ENCODE measurements around the gene PSD2.

Gene PSD2

DNA sequence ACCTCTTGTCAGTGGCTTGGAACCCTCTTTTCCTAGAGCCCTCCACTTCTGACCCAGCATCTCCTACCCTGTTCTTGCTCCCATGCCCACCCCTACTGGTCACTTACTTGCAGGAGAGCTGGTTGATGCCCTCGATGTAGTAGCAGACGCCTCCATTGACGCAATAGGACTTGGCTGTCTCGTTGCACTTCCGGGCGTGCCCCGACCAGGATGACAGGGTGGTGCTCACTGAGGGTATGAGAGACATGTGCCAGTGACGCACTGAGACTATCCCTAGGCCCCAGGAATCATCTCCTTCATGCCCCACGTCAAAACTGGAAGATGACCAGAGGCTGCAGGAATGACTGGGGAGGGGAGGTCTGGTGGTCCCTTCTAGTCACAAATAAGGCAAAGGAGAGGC is 76.0 kb downstream of the PSD2 start:
- Mint-ChIP-seq H3K27ac (no peak overlapping the region), H3K4me3 (no peak overlapping the region), H3K36me3 (ENCODE audit: low read depth) (no peaks in the 10 kb centered on the region), H3K4me1 (ENCODE audit: low read depth) (peaks cover 1% of the 10 kb centered on the region), H3K9me3 (peaks cover 4% of the 10 kb centered on the region), H3K27me3 (peaks cover 8% of the 10 kb centered on the region)

DNA sequence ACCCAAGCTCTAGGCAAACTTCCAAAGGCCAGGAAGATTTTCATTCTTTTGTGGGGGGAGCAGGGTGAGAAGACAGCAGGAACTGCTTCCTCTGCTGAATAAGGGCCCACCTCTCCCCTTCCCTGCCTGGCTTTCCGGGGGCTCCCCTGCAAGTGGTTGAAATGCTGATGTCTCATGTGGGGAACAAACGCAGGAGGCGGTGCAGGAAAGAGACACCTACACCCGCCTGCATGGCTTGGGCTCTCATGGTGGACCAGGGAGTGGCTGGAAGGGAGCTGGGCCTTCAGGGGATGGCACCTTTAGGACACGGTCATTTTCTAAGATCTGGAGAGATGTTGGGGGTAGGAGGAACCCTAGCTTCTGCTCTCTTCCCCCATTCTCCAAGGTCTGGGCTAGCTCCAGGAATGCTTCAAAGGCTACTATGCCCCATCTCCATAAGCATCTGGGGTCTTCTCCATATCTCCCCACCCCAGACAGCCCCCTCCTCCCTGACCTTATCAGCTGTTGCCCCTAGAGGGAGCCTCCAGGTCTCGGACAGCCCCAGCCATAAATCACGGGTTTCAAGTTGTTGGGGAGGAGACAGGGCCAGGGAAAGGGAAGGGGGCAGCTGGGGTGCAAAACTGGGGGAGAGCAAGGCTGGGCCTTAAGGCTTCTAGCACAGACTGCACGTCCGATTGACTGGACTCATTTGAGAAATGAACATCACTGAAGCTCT is 76.6 kb downstream of the PSD2 start:
- no peaks in the 10 kb centered on the region for H3K36me3 Mint-ChIP-seq (ENCODE audit: low read depth)
- H3K9me3 Mint-ChIP-seq = peaks cover 4% of the 10 kb centered on the region
- peaks cover 5% of the 10 kb centered on the region for H3K4me1 Mint-ChIP-seq (ENCODE audit: low read depth)
- peaks cover 8% of the 10 kb centered on the region for H3K27me3 Mint-ChIP-seq
- no peak overlapping the region for H3K4me3 Mint-ChIP-seq
- H3K27ac Mint-ChIP-seq = no peak overlapping the region

DNA sequence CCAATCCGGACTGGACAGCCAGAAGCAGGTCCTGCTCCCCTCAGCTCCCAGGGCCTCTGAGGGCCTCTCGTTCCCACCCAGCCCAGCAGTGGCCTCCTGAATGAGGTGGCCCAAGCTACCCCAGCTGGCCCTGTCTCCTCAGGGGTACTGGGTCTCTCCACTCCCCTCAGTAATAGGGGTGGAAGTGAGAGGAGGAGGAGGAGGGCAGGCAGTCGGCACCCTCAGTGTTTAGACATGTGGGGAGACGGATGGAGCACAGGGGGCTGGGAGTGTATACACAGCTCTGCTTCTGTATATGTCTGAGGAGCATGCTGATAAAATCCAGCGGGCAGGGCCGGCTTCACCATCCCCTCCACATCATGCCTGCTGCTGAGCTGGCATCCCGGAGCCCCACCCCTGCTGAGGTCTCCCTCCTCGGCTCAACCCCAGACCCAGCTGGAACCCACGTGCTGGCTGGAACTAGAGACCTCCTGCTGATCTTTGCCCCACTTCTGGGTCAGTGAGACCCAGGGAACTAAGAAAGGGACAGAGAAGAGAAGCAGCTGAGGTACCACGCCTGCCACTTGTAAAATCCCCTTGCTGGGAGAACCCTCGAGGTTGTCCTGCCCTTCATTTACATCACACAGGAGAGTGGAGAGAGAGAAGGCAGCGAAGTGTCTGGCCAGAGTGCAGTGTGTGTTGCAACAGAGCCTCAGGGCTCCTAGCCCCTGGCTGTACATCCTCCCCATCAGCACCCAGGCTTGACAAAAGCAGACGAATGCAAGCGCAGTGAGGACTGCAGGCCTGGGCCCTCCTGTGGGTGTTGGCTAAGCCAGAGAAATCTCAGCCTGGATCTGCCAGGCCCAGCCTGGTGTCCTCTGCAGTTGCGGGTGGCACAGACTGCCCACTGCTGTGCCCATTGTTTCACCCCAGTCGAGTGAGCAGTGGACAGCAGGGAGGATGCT is 77.5 kb downstream of the PSD2 start:
- H3K36me3 Mint-ChIP-seq (ENCODE audit: low read depth) = no peaks in the 10 kb centered on the region
- H3K4me1 Mint-ChIP-seq (ENCODE audit: low read depth) = peaks cover 5% of the 10 kb centered on the region
- H3K27me3 Mint-ChIP-seq = peaks cover 8% of the 10 kb centered on the region
- H3K4me3 Mint-ChIP-seq = no peak overlapping the region
- no peak overlapping the region for H3K27ac Mint-ChIP-seq
- H3K9me3 Mint-ChIP-seq = peaks cover 4% of the 10 kb centered on the region

DNA sequence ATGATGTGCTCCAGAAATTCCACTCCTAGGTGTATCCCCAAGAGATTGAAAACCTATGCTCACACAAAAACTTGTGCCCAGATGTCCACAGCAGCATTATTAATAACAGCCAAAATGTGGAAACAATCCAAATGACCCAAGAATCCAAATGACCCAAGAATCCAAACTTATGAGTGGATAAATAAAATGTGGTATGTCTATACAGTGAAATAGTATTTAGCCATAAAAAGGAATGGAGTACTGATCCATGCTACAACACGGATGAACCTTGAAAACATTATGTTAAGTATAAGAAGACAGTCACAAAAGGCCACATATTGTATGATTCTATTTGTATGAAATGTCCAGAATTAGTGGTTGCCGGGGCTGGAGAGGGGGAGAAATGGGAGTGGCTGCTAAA is 80.3 kb downstream of the PSD2 start:
- Mint-ChIP-seq H3K27me3 (peaks cover 8% of the 10 kb centered on the region), H3K4me3 (no peak overlapping the region), H3K4me1 (ENCODE audit: low read depth) (peaks cover 5% of the 10 kb centered on the region), H3K27ac (no peak overlapping the region), H3K36me3 (ENCODE audit: low read depth) (no peaks in the 10 kb centered on the region), H3K9me3 (peaks cover 4% of the 10 kb centered on the region)

DNA sequence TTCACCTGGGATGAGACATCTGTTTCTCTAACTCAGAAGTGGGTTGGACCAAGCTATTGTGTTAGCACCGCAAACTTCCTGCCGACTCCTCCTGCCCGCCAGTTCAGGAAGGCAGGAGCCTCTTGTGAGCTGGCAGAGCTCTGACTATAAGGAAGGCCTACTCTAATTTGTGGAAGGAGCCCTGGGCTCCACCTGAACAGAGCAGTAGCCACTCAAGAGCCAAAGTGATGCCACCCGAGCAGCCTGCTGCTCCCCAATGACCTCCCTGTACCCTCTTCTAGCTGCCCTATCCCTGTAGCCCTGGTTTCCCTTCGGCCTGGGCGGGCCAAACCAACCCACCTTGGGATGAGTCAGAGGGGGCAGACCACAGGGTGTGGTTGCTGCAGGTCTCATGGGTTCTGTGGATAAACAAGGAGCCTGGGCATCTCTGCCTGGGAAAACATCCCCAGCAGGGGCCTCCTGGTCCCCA is 81.6 kb downstream of the PSD2 start:
- Mint-ChIP-seq H3K4me3 (no peak overlapping the region), H3K4me1 (ENCODE audit: low read depth) (peaks cover 5% of the 10 kb centered on the region), H3K36me3 (ENCODE audit: low read depth) (no peaks in the 10 kb centered on the region), H3K9me3 (peaks cover 4% of the 10 kb centered on the region), H3K27ac (no peak overlapping the region), H3K27me3 (peaks cover 8% of the 10 kb centered on the region)

DNA sequence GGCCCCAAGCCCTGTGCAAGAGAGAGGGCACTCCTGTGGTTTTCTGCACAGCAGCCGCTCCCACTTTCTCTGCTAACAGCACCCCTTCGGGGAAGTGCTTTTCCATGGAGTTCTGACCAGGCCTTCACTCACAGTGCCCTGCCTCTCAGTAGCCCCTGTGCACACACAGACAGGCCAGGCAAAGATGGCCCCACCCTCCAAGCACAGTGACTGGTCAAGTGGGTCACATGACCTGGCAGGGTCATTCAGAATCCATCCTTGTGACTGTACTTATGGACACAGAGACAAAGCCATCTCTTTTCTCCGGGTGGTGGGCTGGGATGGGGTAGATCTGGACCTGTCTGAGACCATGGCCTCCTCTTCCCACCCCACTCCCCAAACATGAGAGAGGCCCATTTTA is 82.5 kb downstream of the PSD2 start:
- peaks cover 4% of the 10 kb centered on the region for H3K9me3 Mint-ChIP-seq
- H3K27ac Mint-ChIP-seq = no peak overlapping the region
- peaks cover 8% of the 10 kb centered on the region for H3K27me3 Mint-ChIP-seq
- no peaks in the 10 kb centered on the region for H3K36me3 Mint-ChIP-seq (ENCODE audit: low read depth)
- no peak overlapping the region for H3K4me3 Mint-ChIP-seq
- peaks cover 5% of the 10 kb centered on the region for H3K4me1 Mint-ChIP-seq (ENCODE audit: low read depth)

DNA sequence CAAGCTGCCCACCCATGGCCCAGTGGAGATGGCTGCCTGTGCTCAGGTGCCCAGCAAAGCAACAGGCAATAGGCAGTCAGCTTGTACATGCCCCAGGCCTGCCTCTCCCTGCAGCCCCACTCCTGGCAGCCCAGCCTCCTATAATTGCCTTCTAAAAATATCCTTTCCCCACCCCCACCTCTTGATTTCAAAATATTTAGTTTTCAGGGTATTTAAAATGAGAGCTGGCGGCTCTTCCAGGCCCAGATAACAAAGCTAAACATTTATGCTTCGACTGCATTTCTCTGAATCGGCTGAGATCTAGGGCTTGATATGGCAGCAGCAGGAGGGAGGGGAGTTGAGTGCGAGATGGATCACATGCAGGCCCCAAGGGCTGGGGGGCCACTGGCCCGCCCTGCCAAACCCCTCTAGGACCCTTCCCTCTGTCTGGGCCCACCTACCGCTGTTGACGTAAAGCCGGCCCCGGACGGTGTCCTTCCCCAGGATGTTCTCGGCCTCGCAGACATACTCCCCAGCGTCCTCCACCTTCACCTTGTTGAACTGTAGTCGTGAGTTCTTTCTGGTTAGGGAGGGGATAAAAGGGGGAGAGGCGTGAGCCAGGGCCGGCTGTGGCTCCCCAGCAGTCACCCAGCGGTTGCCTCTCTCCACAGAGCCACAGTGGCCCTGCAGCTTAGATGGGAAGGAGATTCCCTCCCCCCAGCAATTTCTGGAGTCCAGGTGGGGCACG is 85.0 kb downstream of the PSD2 start:
- Mint-ChIP-seq H3K36me3 (ENCODE audit: low read depth) (no peaks in the 10 kb centered on the region), H3K27ac (no peak overlapping the region), H3K4me3 (no peak overlapping the region), H3K4me1 (ENCODE audit: low read depth) (peaks cover 5% of the 10 kb centered on the region), H3K27me3 (no peaks in the 10 kb centered on the region), H3K9me3 (peaks cover 4% of the 10 kb centered on the region)

DNA sequence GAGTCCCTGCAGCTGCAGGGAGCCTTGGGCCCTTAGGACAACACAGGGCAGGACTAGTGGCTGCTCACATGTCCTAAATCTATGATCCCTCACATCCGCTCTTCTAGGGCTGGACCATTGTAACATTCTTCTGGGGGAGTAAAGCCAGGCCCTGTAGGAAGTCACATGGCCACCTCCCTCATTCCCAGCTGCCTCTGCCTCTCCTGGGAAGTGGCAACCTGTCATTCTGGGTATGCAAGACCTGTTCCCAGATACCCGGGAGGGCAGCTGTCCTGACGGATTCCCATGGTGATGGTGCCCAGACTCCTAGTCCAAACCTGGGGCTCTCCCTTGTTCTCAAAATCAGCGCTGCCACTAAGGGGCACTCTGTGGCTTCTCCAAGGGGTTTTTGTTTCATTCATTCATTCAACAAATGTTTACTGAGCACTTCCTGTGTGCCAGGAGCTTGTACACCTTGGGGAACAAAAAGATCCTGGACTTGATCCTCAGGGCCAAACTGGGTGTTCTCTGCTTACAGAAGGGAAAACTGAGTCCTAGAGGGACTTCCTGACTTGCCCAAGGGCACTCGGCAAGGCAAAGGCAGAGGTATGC is 85.6 kb downstream of the PSD2 start:
- peaks cover 5% of the 10 kb centered on the region for H3K4me1 Mint-ChIP-seq (ENCODE audit: low read depth)
- H3K27ac Mint-ChIP-seq = no peak overlapping the region
- no peak overlapping the region for H3K4me3 Mint-ChIP-seq
- H3K27me3 Mint-ChIP-seq = no peaks in the 10 kb centered on the region
- H3K36me3 Mint-ChIP-seq (ENCODE audit: low read depth) = no peaks in the 10 kb centered on the region
- H3K9me3 Mint-ChIP-seq = no peaks in the 10 kb centered on the region

DNA sequence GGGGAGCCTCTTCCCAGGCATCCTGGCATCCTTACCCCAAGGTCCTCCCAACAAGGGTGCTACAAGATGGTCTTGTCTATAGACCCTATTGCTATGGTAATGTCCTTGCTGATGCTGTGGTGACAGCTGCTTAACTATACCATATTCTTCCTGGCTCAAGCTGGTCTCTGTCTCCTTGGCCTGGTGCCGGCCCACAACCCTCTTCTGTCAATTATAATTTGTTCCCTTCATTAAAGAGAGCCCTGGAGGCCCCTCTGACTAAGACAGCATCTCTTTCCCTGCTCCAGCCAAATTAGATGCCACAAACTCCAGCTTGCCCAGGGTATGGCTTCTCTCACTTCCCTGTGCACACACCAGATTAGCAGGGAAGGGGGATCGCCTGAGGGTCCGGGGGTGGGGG is 86.7 kb downstream of the PSD2 start:
- Mint-ChIP-seq H3K36me3 (ENCODE audit: low read depth) (no peaks in the 10 kb centered on the region), H3K27ac (no peak overlapping the region), H3K27me3 (peaks cover under 1% of the 10 kb centered on the region), H3K9me3 (no peaks in the 10 kb centered on the region), H3K4me3 (no peak overlapping the region), H3K4me1 (ENCODE audit: low read depth) (no peaks in the 10 kb centered on the region)

DNA sequence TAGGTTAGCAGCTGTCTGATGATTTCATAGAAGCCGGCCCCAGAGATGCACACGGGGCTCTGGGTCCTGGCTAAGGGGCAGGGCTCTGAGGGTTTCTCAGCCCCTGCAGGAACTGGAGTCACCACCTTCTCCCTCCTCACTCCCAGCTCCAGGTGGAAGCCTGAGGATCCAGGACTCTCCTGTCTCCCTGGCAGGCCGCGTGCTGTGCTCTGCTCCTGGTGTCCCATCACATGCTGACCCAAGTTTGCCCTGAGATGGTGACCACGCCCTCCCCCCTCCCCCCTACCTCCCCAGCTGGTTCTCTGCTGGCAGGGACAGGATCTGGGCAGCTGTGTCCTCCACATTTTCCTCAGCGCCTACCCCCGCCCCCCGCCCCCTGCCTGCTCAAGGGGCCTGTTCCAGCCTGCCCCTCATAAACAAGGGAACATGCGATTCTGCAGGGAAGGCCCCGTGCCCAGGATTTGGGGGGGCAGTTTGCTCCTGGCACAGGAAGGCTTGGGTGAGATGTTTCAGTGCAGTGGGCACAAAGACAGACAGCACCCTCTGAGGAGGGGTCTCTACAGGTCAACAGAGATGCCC is 87.4 kb downstream of the PSD2 start:
- no peaks in the 10 kb centered on the region for H3K36me3 Mint-ChIP-seq (ENCODE audit: low read depth)
- no peak overlapping the region for H3K27ac Mint-ChIP-seq
- H3K9me3 Mint-ChIP-seq = no peaks in the 10 kb centered on the region
- no peaks in the 10 kb centered on the region for H3K4me1 Mint-ChIP-seq (ENCODE audit: low read depth)
- H3K4me3 Mint-ChIP-seq = no peak overlapping the region
- H3K27me3 Mint-ChIP-seq = peaks cover 3% of the 10 kb centered on the region

DNA sequence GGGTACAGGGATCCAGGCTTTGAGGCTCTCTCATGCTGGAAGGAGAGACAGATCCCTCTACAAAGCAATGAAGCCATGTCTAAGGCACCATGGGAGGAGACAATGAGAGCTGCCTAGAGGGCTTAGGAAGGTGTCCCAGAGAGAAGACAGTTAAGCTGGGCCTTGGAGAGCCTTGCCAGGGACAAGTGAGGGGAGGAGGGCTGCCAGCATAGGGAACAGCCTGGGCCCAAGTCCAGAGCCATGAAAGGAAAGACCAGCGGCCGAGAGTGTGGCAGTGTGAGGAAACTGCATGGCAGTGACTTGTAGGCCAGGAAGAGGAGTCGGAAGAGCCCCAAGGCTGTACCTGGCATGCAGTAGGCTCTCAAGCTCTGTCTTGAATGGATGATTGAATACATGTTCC is 88.5 kb downstream of the PSD2 start:
- Mint-ChIP-seq H3K27me3 (peaks cover 3% of the 10 kb centered on the region), H3K4me1 (ENCODE audit: low read depth) (no peaks in the 10 kb centered on the region), H3K9me3 (no peaks in the 10 kb centered on the region), H3K36me3 (ENCODE audit: low read depth) (no peaks in the 10 kb centered on the region), H3K27ac (no peak overlapping the region), H3K4me3 (no peak overlapping the region)

DNA sequence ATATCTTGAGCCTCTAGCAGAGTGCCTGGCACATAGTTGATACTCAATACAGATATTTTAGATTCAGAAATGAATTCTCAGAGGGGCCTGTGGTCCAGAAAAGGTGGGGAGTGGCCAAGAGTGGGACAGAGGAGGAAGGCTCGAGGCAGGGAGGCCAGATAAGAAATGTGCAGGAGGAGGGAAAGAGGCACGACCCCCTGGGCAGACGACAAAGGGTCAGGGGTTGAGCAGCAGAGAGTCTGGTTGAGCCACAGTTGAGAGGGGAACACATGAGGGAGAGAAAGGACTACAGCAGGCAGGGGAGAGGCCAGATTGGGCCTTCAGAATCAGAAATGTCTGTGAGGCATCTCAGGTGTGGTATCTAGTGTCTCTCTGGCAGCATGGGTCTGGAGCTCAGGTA is 89.1 kb downstream of the PSD2 start:
- no peaks in the 10 kb centered on the region for H3K36me3 Mint-ChIP-seq (ENCODE audit: low read depth)
- H3K27ac Mint-ChIP-seq = no peak overlapping the region
- peaks cover 3% of the 10 kb centered on the region for H3K27me3 Mint-ChIP-seq
- H3K4me3 Mint-ChIP-seq = no peak overlapping the region
- no peaks in the 10 kb centered on the region for H3K9me3 Mint-ChIP-seq
- no peaks in the 10 kb centered on the region for H3K4me1 Mint-ChIP-seq (ENCODE audit: low read depth)

DNA sequence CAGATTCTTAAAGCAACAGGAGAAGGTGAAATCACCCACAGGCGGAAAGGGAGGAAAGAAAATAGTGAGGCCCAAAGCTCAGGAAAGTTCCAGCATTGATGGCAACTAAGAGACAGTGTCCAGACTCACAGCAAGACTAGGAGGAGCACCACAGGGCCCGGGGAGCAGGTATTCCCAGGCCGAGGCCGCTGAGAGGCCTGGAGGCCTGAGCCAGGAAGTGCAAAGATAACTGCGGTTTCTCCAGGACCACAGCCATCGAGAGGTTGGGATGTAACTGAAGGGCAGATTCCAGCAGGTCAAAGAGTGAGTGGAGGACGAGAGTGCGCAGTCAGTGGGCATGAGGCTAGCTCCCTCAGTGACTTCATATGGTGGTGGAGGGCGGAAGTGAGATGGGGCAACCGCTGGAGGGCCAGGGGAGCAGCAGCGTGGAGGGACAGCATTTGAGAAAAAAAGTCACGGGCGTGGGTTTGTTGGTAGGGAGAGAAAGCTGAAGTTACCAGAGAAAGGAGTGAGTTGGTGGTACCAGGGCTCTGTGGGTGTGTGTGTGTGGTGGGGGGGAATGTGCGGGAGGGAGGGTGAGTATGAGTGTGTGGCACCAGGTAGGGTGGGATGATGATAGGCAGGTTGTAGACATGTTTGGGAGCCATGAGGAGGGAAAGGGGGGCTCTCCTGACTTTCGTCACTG is 89.7 kb downstream of the PSD2 start:
- H3K4me3 Mint-ChIP-seq = no peak overlapping the region
- peaks cover 8% of the 10 kb centered on the region for H3K27me3 Mint-ChIP-seq
- H3K27ac Mint-ChIP-seq = no peak overlapping the region
- H3K9me3 Mint-ChIP-seq = no peaks in the 10 kb centered on the region
- no peaks in the 10 kb centered on the region for H3K4me1 Mint-ChIP-seq (ENCODE audit: low read depth)
- no peaks in the 10 kb centered on the region for H3K36me3 Mint-ChIP-seq (ENCODE audit: low read depth)

DNA sequence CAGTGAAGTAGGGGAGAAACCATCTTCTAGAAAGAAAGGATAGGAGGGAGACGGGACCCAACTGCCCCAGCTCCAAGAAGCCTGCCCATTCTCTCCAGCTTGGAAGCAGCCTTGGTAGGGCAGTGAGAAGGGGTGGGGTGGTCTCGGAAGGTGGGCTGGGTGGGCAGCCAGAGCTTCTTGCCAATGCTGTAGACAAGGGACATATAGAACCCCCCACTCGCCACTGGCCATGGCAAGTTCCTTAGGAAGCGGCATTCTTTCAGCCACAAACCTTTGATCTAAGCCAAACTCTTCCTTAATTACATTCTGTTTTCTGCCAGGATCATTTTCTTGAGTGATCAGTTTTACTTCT is 90.2 kb downstream of the PSD2 start:
- Mint-ChIP-seq H3K27ac (no peak overlapping the region), H3K36me3 (ENCODE audit: low read depth) (no peaks in the 10 kb centered on the region)

More for the DNA sequence above, 90.2 kb downstream of the PSD2 start:
- H3K4me3 Mint-ChIP-seq = no peak overlapping the region
- no peaks in the 10 kb centered on the region for H3K9me3 Mint-ChIP-seq
- peaks cover 8% of the 10 kb centered on the region for H3K27me3 Mint-ChIP-seq
- H3K4me1 Mint-ChIP-seq (ENCODE audit: low read depth) = no peaks in the 10 kb centered on the region

Measured in stimulated activated naive CD8-positive, alpha-beta T cell treated with anti-CD3 and anti-CD28 coated beads, Interleukin-15, Interleukin-2, amounts not matched to agents 100 ng/mL and 50 ng/mL, for 24 hours (primary cell).